GM18867 (cell line): Measurements from ENCODE around the gene SLC22A2.
"Not testable (repeated sequence)": the region's sequence is repeated elsewhere in the genome, so short reads cannot be mapped to it uniquely, and the experiment has no call there.

ENCODE experiments used
- ATAC-seq: cut with Tn5 transposase; IDR thresholded peaks from one replicate; pipeline ENCODE4 v1.9.1; 2021; ENCODE audit warnings: mild to moderate bottlenecking, moderate library complexity; ENCODE audit not compliant: unreplicated experiment

The SLC22A2 gene

GRCh38 chr6:160258346-160259142 is at the start of gene SLC22A2:
SLC22A2 (minus strand) TSS chr6:160258821; CDS start chr6:160258757, 64 bp downstream.
- no peak for ATAC-seq

- ATAC-seq: no peak
Measured at GRCh38 chr6:160305926-160306713, 47.5 kb upstream of the SLC22A2 start.

GRCh38 chr6:160303806-160304205 is 45.2 kb upstream of the SLC22A2 start:
- no peak for ATAC-seq

- ATAC-seq: not testable (repeated sequence)
Measured at GRCh38 chr6:160302431-160303082, 43.9 kb upstream of the SLC22A2 start.

GRCh38 chr6:160301339-160301738 is 42.7 kb upstream of the SLC22A2 start:
- no peak for ATAC-seq

GRCh38 chr6:160300076-160300695 is 41.6 kb upstream of the SLC22A2 start:
- no peak for ATAC-seq

- no peak for ATAC-seq
Measured at GRCh38 chr6:160299559-160299958, 40.9 kb upstream of the SLC22A2 start.

GRCh38 chr6:160298121-160298520 is 39.5 kb upstream of the SLC22A2 start:
- ATAC-seq: no peak

GRCh38 chr6:160297310-160297709 is 38.7 kb upstream of the SLC22A2 start:
- ATAC-seq: no peak

- ATAC-seq: no peak
Measured at GRCh38 chr6:160293844-160294243, 35.2 kb upstream of the SLC22A2 start.

- ATAC-seq: no peak
Measured at GRCh38 chr6:160285541-160286105, 27.0 kb upstream of the SLC22A2 start.

GRCh38 chr6:160284575-160284974 is 26.0 kb upstream of the SLC22A2 start:
- ATAC-seq: no peak

- no peak for ATAC-seq
Measured at GRCh38 chr6:160282444-160282843, 23.8 kb upstream of the SLC22A2 start.

GRCh38 chr6:160279850-160280249 is 21.2 kb upstream of the SLC22A2 start:
- no peak for ATAC-seq

GRCh38 chr6:160278786-160279310 is 20.2 kb upstream of the SLC22A2 start:
- no peak for ATAC-seq

- ATAC-seq: no peak
Measured at GRCh38 chr6:160278311-160278710, 19.7 kb upstream of the SLC22A2 start.

GRCh38 chr6:160277546-160277945 is 18.9 kb upstream of the SLC22A2 start:
- ATAC-seq: no peak

- no peak for ATAC-seq
Measured at GRCh38 chr6:160277144-160277543, 18.5 kb upstream of the SLC22A2 start.

- ATAC-seq: no peak
Measured at GRCh38 chr6:160276126-160276525, 17.5 kb upstream of the SLC22A2 start.

GRCh38 chr6:160275511-160276003 is 16.9 kb upstream of the SLC22A2 start:
- ATAC-seq: no peak
